ENCODE results near the gene SNX9. TPM values are rescaled to one million over a fixed set of nuclear protein-coding genes. Genes with fewer than 3 reads are reported as not detected.
A peak's percentile ranks its signal among the peaks of the same experiment; 100 is the strongest.

The SNX9 gene
- total RNA-seq, 4 donors from 2014 or later, result 29.4 to 44.9 (median 33.3) TPM

DNA sequence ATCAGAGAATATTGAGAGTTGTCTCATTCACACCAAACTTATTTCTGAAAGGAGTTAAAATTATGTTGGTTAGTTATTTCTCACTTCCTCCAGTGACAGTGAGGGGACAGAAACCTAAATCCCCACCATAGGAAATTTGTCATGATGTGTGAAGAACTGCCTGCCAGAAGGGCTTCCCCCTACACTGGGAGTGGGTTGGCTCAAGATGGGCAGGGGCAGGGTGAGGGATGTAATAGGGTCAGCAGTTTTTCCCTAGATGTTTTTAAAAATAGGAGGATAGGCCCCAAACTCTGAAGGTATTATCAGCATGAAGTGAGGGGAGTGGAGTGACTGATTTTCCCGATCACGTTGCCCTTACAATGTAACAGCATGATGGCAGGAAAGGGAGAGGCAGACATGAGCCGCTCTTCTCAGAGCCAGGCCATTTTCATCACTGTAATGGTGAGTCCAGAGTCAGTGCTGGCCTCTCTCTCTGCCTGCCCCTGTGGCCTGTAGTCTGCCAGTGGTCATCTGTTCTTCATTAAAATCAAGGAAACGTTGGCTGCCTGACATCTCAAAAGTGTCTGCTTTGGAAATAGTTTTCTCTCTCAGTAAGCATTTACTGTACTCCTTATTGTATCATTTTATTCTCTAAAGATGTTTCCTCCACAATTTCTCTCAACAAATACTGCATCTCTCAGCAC, 98.8 kb downstream of the SNX9 start:
- no peak overlapping the region for H3K4me3 ChIP-seq
- ATAC-seq (peak in 1 of 2 donors; percentile 33), DNase-seq (peak in 1 of 2 donors; percentile 11)
- in situ Hi-C loops (cut with MboI; ENCODE audit: low sequenced_read_pairs in 4 of 4), result no loop called here
- no peak for TF ChIP-seq CTCF (IDR thresholded peaks at IDR 0.05 in 4 of 5, conservative IDR thresholded peaks at IDR 0.05 in 1 of 5)
- no peak for TF ChIP-seq POLR2A (IDR thresholded peaks at IDR 0.05)
- intact Hi-C loops (cut with DNase I; ENCODE audit: low total_unique reads), result no loop called here
- H3K27ac ChIP-seq, result no peak overlapping the region
- H3K4me1 ChIP-seq, result no peaks in the 10 kb centered on the region
- no peaks in the 10 kb centered on the region for H3K27me3 ChIP-seq
- no peaks in the 10 kb centered on the region for H3K9me3 ChIP-seq
- peaks cover 0 to 64% of the 10 kb centered on the region in 2 donors for H3K36me3 ChIP-seq

GRCh38 chr6:157925771-157926170, 102.7 kb downstream of the SNX9 start:
- H3K9me3 ChIP-seq, result no peaks in the 10 kb centered on the region
- DNase-seq, result no peak
- TF ChIP-seq POLR2A (IDR thresholded peaks at IDR 0.05) (no peak), CTCF (IDR thresholded peaks at IDR 0.05 in 4 of 5, conservative IDR thresholded peaks at IDR 0.05 in 1 of 5) (no peak)
- intact Hi-C loops (cut with DNase I; ENCODE audit: low total_unique reads) (no loop called here), in situ Hi-C loops (cut with MboI; ENCODE audit: low sequenced_read_pairs in 4 of 4) (no loop called here)
- no peaks in the 10 kb centered on the region for H3K27me3 ChIP-seq
- no peak overlapping the region for H3K4me3 ChIP-seq
- no peak overlapping the region for H3K27ac ChIP-seq
- no peak for ATAC-seq
- no peaks in the 10 kb centered on the region for H3K4me1 ChIP-seq
- peaks cover 0 to 89% of the 10 kb centered on the region in 2 donors for H3K36me3 ChIP-seq

- Histone ChIP-seq H3K36me3 (peaks cover 0 to 93% of the 10 kb centered on the region in 2 donors), H3K9me3 (no peaks in the 10 kb centered on the region), H3K4me3 (no peak overlapping the region), H3K27me3 (no peaks in the 10 kb centered on the region), H3K4me1 (no peaks in the 10 kb centered on the region), H3K27ac (no peak overlapping the region)
- no peak for ATAC-seq
- in situ Hi-C loops (cut with MboI; ENCODE audit: low sequenced_read_pairs in 4 of 4), result no loop called here
- DNase-seq, result no peak
- intact Hi-C loops (cut with DNase I; ENCODE audit: low total_unique reads), result no loop called here
- TF ChIP-seq CTCF (IDR thresholded peaks at IDR 0.05 in 4 of 5, conservative IDR thresholded peaks at IDR 0.05 in 1 of 5) (no peak), POLR2A (IDR thresholded peaks at IDR 0.05) (no peak)
Measured at GRCh38 chr6:157927011-157927410, 104.0 kb downstream of the SNX9 start.

DNA sequence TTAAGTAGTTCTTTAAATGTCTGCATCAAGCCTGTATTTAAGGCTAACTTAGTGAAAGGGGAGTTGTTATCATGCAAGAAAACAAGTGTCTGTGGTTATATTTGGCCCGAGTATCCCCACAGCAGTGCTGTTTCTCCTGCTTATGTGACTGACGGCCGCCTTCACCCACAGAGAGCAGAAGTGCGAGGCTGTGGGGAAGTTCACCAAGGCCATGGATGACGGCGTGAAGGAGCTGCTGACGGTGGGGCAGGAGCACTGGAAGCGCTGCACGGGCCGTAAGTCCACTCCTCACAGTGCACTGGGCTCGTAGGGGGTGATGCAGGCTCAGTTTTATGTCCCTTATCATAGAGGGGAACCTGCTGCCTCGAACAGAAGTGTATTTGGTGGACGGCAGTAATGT, 105.4 kb downstream of the SNX9 start:
- in situ Hi-C loops (cut with MboI; ENCODE audit: low sequenced_read_pairs in 4 of 4), result no loop called here

More for the DNA sequence above, 105.4 kb downstream of the SNX9 start:
- intact Hi-C loops (cut with DNase I; ENCODE audit: low total_unique reads), result no loop called here
- Histone ChIP-seq H3K27ac (no peak overlapping the region), H3K36me3 (peaks cover 0 to 93% of the 10 kb centered on the region in 2 donors), H3K9me3 (no peaks in the 10 kb centered on the region), H3K4me3 (no peak overlapping the region), H3K4me1 (no peaks in the 10 kb centered on the region), H3K27me3 (no peaks in the 10 kb centered on the region)
- DNase-seq (no peak), ATAC-seq (no peak)
- TF ChIP-seq CTCF (IDR thresholded peaks at IDR 0.05 in 4 of 5, conservative IDR thresholded peaks at IDR 0.05 in 1 of 5), result no peak
- TF ChIP-seq POLR2A (IDR thresholded peaks at IDR 0.05), result no peak
